HCT116 (cell line): ENCODE measurements around the gene PROB1. TPM values are rescaled to one million over a fixed set of nuclear protein-coding genes. Genes with fewer than 3 reads are reported as not detected.
A peak's percentile ranks its signal among the peaks of the same experiment; 100 is the strongest.

Experiments
- ATAC-seq: fragments of 200-7000 bp; cut with Tn5 transposase; 2 replicates; pipeline ENCODE4 v1.9.1; 2020; ENCODE audit warnings: mild to moderate bottlenecking, moderate library complexity
- BruUV-seq: library from RNA; stranded (reverse); fragments of 400-500 nt; replicated peaks from 2 replicates; lab custom pipeline; 2021; lab: Mats Ljungman, UMichigan
- CTCF ChIA-PET: fragments of 300-600 bp; sonication (Branson Sonifier 250); formaldehyde crosslinking; loops from one replicate; lab custom pipeline; 2021; ENCODE audit warnings: antibody characterized with exemption; lab: Charles Lee
- POLR2A ChIA-PET: fragments of 300-600, 350-600 bp; sonication (Branson Sonifier 250); formaldehyde crosslinking; loops from one replicate; lab custom pipeline; 2021; ENCODE audit warnings: antibody characterized with exemption; lab: Charles Lee
- RAD21 ChIA-PET, 2 experiments: fragments of 300-600 bp; sonication (Branson Sonifier 250); formaldehyde crosslinking; loops; one replicate each; lab custom pipeline; 2023; ENCODE audit warnings: low total read pairs in 2 of 2; ENCODE audit not compliant: uncharacterized antibody in 2 of 2, unreplicated experiment in 2 of 2, low non-redundant PET in 1 of 2; lab: Charles Lee
- DNase-seq: peaks from one replicate; pipeline ENCODE4 v3.0.0-alpha.2; 2010; ENCODE audit warnings: low read depth, low spot score
- H2AFZ ChIP-seq: fragments of 200-600 bp; shearing (Covaris generic), sonication (generic); 2 replicates; pipeline ENCODE4 v1.6.1; 2017; ENCODE audit warnings: low read depth, mixed run types, mixed read lengths, antibody characterized with exemption, low read length; ENCODE audit not compliant: poor library complexity, severe bottlenecking
- H3K27ac ChIP-seq: 2 replicates; pipeline ENCODE4 v1.5.1; 2012; ENCODE audit warnings: low read depth, low read length
- H3K27me3 ChIP-seq: fragments of 200-600 bp; sonication (generic); 2 replicates; pipeline ENCODE4 v1.6.1; 2016; ENCODE audit warnings: mixed run types, low read length, mixed read lengths; ENCODE audit not compliant: insufficient read depth
- H3K36me3 ChIP-seq, 2 experiments: fragments of 200-500 bp in 1 of 2; fragments of 200-600 bp in 1 of 2; sonication (Bioruptor generic) in 1 of 2; sonication (generic) in 1 of 2; 2 replicates each; pipeline versions ENCODE4 v1.5.1 to v1.6.1; 2014 to 2016; ENCODE audit warnings: low read length in 2 of 2, inconsistent platforms in 1 of 2, mixed read lengths in 1 of 2, mixed run types in 1 of 2; ENCODE audit not compliant: insufficient read depth in 2 of 2, control insufficient read depth in 1 of 2
- H3K4me1 ChIP-seq, 2 experiments: fragments of 200-600 bp in 1 of 2; sonication (generic) in 1 of 2; 2 replicates each; pipeline versions ENCODE4 v1.5.1 to v1.6.1; 2012 to 2017; ENCODE audit warnings: low read length in 2 of 2, inconsistent platforms in 1 of 2, mild to moderate bottlenecking in 1 of 2, mixed read lengths in 1 of 2, mixed run types in 1 of 2, moderate library complexity in 1 of 2; ENCODE audit not compliant: insufficient read depth in 2 of 2, control insufficient read depth in 1 of 2
- H3K4me2 ChIP-seq: fragments of 200-600 bp; sonication (generic); 2 replicates; pipeline ENCODE4 v1.6.1; 2017; ENCODE audit warnings: mixed run types, low read length, mixed read lengths
- H3K4me3 ChIP-seq, 2 experiments: fragments of 200-600 bp in 1 of 2; sonication (generic) in 1 of 2; replicated peaks in 1 of 2; 2 replicates each; pipeline ENCODE4 v1.5.1; 2011 to 2016; ENCODE audit warnings: low read length in 2 of 2, control low read depth in 1 of 2, low read depth in 1 of 2, mild to moderate bottlenecking in 1 of 2, mixed read lengths in 1 of 2, mixed run types in 1 of 2
- H3K79me2 ChIP-seq: fragments of 200-600 bp; sonication (generic); 2 replicates; pipeline ENCODE4 v1.6.1; 2017; ENCODE audit warnings: mild to moderate bottlenecking, mixed run types, low read length, moderate library complexity, mixed read lengths; ENCODE audit not compliant: insufficient read depth
- H3K9ac ChIP-seq: fragments of 200-600 bp; sonication (generic); 2 replicates; pipeline ENCODE4 v1.6.1; 2016; ENCODE audit warnings: low read length, mixed read lengths
- H3K9me2 ChIP-seq: fragments of 200-600 bp; sonication (generic), shearing (Covaris generic); 2 replicates; pipeline ENCODE4 v1.6.1; 2017; ENCODE audit warnings: mixed run types, mild to moderate bottlenecking, moderate library complexity; ENCODE audit not compliant: insufficient read depth
- H3K9me3 ChIP-seq, 2 experiments: fragments of 200-500 bp in 1 of 2; fragments of 200-600 bp in 1 of 2; sonication (Bioruptor generic) in 1 of 2; sonication (generic) in 1 of 2; 2 replicates each; pipeline ENCODE4 v1.6.1; 2014 to 2017; ENCODE audit warnings: low read length in 2 of 2, mixed read lengths in 2 of 2, inconsistent platforms in 1 of 2, low read depth in 1 of 2, mild to moderate bottlenecking in 1 of 2, mixed run types in 1 of 2, moderate library complexity in 1 of 2; ENCODE audit not compliant: control insufficient read depth in 1 of 2, insufficient read depth in 1 of 2
- H4K20me1 ChIP-seq: fragments of 200-600 bp; sonication (generic), shearing (Covaris generic); 2 replicates; pipeline ENCODE4 v1.6.1; 2017; ENCODE audit warnings: mixed run types, mild to moderate bottlenecking, moderate library complexity; ENCODE audit not compliant: insufficient read depth
- CBX3 ChIP-seq: IDR thresholded peaks from 2 replicates; pipeline ENCODE4 v1.6.1; 2012; ENCODE audit warnings: low read depth
- CEBPB ChIP-seq: IDR thresholded peaks from 2 replicates; pipeline ENCODE4 v1.6.1; 2012; ENCODE audit warnings: low read depth
- CTCF ChIP-seq, 3 experiments: fragments of 200-600 bp in 1 of 3; sonication (generic) in 1 of 3; IDR thresholded peaks in 2 of 3; conservative IDR thresholded peaks in 1 of 3; 2 replicates each; pipeline ENCODE4 v1.5.1; 2012 to 2017; ENCODE audit warnings: low read depth in 2 of 3, low read length in 2 of 3, antibody characterized with exemption in 1 of 3, borderline replicate concordance in 1 of 3, control low read depth in 1 of 3, mild to moderate bottlenecking in 1 of 3, mixed read lengths in 1 of 3, mixed run types in 1 of 3, moderate library complexity in 1 of 3; ENCODE audit not compliant: insufficient read depth in 1 of 3
- ELF1 ChIP-seq: IDR thresholded peaks from 2 replicates; pipeline ENCODE4 v1.6.1; 2012; ENCODE audit warnings: low read depth, borderline replicate concordance
- EZH2 ChIP-seq: fragments of 200-600 bp; sonication (generic); IDR thresholded peaks from 2 replicates; pipeline ENCODE4 v1.6.1; 2017; ENCODE audit warnings: antibody characterized with exemption, mixed run types
- JUND ChIP-seq: IDR thresholded peaks from 2 replicates; pipeline ENCODE4 v1.6.1; 2012
- POLR2AphosphoS5 ChIP-seq: IDR thresholded peaks from 2 replicates; pipeline ENCODE4 v1.6.1; 2011; ENCODE audit warnings: mild to moderate bottlenecking, low read depth, low read length, moderate library complexity
- RAD21 ChIP-seq: IDR thresholded peaks from 2 replicates; pipeline ENCODE4 v1.6.1; 2012; ENCODE audit warnings: low read depth, mild to moderate bottlenecking
- SP1 ChIP-seq: IDR thresholded peaks from 2 replicates; pipeline ENCODE4 v1.6.1; 2012; ENCODE audit warnings: low read depth
- TCF7L2 ChIP-seq: IDR thresholded peaks from 2 replicates; pipeline ENCODE4 v1.7.0; 2011; ENCODE audit warnings: borderline replicate concordance, inconsistent platforms; ENCODE audit not compliant: insufficient read depth, insufficient read length; ENCODE audit errors: extremely low read depth
- YY1 ChIP-seq: IDR thresholded peaks from 2 replicates; pipeline ENCODE4 v1.6.1; 2011; ENCODE audit warnings: low read length, low read depth, moderate library complexity, mild to moderate bottlenecking; ENCODE audit not compliant: insufficient replicate concordance; ENCODE audit errors: extremely low read depth
- ZFX ChIP-seq: fragments of 450-650 bp; IDR thresholded peaks from 2 replicates; pipeline ENCODE4 v1.6.1; 2017
- intact Hi-C: fragments of 100-400 bp; cut with micrococcal nuclease; formaldehyde crosslinking; loops from 2 replicates; pipeline ENCODE4 v1.10.0; 2022
- total RNA-seq: library from RNA; stranded (reverse); gene quantifications from one replicate; pipeline ENCODE4 v1.2.1, GENCODE V29; 2021; ENCODE audit not compliant: unreplicated experiment
- TF ChIP-seq, protein P1 (sequence below): IDR thresholded peaks from 2 replicates; pipeline ENCODE4 v1.6.1; 2012

The PROB1 gene
- total RNA-seq, 1 experiment from 2014 or later: 1.7 TPM

- intact Hi-C loops: no loop called here
- no peaks in the 10 kb centered on the region for H3K9me3 ChIP-seq
- ChIA-PET CTCF (interaction anchor here (1.1 kb wide), 1 partner anchor 88 kb away, joined by 3 read pairs; no protein-coding TSS in a partner anchor), POLR2A (no interaction called here), RAD21 (no interaction called here)
- no peaks in the 10 kb centered on the region for H3K4me1 ChIP-seq
- DNase-seq (no peak), ATAC-seq (no peak)
- H3K79me2 ChIP-seq: no peaks in the 10 kb centered on the region
- H3K9me2 ChIP-seq: no peaks in the 10 kb centered on the region
- H3K27me3 ChIP-seq: no peaks in the 10 kb centered on the region
- no peak overlapping the region for H3K9ac ChIP-seq
- no peaks in the 10 kb centered on the region for H4K20me1 ChIP-seq
- H3K36me3 ChIP-seq: no peaks in the 10 kb centered on the region
- no peak overlapping the region for H2AFZ ChIP-seq
- no peak for TF ChIP-seq ZFX
- no peak for TF ChIP-seq POLR2AphosphoS5
- TF ChIP-seq TCF7L2: no peak
- TF ChIP-seq CEBPB: no peak
- no peak for TF ChIP-seq ELF1
- TF ChIP-seq CBX3: no peak
- no peak for TF ChIP-seq JUND
- no peak for TF ChIP-seq SP1
- TF ChIP-seq YY1: no peak
- no peak for TF ChIP-seq EZH2
- H3K27ac ChIP-seq: no peak overlapping the region
- BruUV-seq: no TSS peak
- no peak overlapping the region for H3K4me3 ChIP-seq
- H3K4me2 ChIP-seq: no peak overlapping the region
Observed at GRCh38 chr5:139425497-139425896, 30.6 kb upstream of the PROB1 start.

DNA sequence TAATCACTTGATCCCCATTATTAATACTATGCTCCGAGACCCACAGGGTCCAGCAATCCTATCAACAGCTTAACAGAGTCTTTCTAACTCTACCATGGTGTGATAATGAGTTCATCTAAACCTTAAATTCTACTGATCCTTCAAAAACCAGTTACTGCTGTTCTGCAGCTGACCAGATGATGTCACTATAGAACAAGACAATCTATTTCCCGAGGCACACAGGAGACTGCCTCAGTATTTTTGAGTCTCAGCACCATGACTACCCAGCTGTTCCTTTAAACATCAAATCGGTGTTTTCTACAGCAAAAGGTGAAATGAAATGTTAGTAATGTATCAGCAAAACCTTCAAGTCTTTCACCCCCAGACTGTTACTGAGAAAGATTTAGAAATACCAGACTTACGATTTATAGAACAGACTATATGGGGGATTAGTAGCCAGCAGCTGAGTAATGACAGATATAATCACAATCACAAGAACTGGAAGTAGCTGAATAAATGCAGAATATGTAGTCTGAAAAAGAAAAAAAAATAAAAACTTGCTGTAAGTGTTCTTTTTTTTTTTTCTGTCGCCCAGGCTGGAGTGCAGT is 27.5 kb upstream of the PROB1 start:
- Histone ChIP-seq H3K36me3 (no peaks in the 10 kb centered on the region), H3K4me2 (no peak overlapping the region), H4K20me1 (no peaks in the 10 kb centered on the region), H3K9me2 (no peaks in the 10 kb centered on the region), H3K27ac (no peak overlapping the region), H3K9me3 (no peaks in the 10 kb centered on the region), H3K4me3 (no peak overlapping the region), H3K4me1 (peaks cover 0 to 7% of the 10 kb centered on the region in 2 experiments; a peak in 3 of 4 replicates), H2AFZ (no peak overlapping the region), H3K27me3 (no peaks in the 10 kb centered on the region), H3K9ac (no peak overlapping the region), H3K79me2 (no peaks in the 10 kb centered on the region)
- ATAC-seq: peak; percentile 89
- no TSS peak for BruUV-seq
- CTCF ChIA-PET: interaction anchor here (0.5 to 3.3 kb wide), 16 partner anchors 11 to 953 kb away, joined by 3 to 86 read pairs (median 4); partner anchors contain the start of genes SPATA24 and STING1
- peak; percentile 13; the same call in 1 of the 2 replicates for TF ChIP-seq CBX3
- TF ChIP-seq RAD21: peak; percentile 96
- TF ChIP-seq, protein P1, sequence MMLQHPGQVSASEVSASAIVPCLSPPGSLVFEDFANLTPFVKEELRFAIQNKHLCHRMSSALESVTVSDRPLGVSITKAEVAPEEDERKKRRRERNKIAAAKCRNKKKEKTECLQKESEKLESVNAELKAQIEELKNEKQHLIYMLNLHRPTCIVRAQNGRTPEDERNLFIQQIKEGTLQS: no peak
- TF ChIP-seq CTCF (IDR thresholded peaks at IDR 0.05 in 2 of 3, conservative IDR thresholded peaks at IDR 0.05 in 1 of 3; ENCODE audit: borderline replicate concordance in 1 of 3, insufficient read depth in 1 of 3, low read depth in 2 of 3, low read length in 2 of 3): peak; percentile 78 to 95 (median 95)
- POLR2A ChIA-PET: interaction anchor here (1.0 kb wide), 1 partner anchor 91 kb away, joined by 3 read pairs; no protein-coding TSS in a partner anchor
- intact Hi-C loops: loop anchor here (1.0 to 2.0 kb wide), 4 partner anchors 91 to 342 kb away; no protein-coding TSS in a partner anchor
- RAD21 ChIA-PET: interaction anchor here (0.7 to 1.4 kb wide), 4 partner anchors 91 to 365 kb away, joined by 3 to 14 read pairs (median 4); no protein-coding TSS in a partner anchor
- peak; percentile 48 for DNase-seq
